NCI-H82 treated with DMSO at 0.1 percent for 48 hours (cell line): Measurements from ENCODE around the gene STRADB.
"Not testable (repeated sequence)": the region's sequence is repeated elsewhere in the genome, so short reads cannot be mapped to it uniquely, and the experiment has no call there.

Source experiments
- DNase-seq: peaks from one replicate; lab custom pipeline; 2025; ENCODE audit not compliant: unreplicated experiment; lab: John Stamatoyannopoulos, UW

STRADB gene

DNA sequence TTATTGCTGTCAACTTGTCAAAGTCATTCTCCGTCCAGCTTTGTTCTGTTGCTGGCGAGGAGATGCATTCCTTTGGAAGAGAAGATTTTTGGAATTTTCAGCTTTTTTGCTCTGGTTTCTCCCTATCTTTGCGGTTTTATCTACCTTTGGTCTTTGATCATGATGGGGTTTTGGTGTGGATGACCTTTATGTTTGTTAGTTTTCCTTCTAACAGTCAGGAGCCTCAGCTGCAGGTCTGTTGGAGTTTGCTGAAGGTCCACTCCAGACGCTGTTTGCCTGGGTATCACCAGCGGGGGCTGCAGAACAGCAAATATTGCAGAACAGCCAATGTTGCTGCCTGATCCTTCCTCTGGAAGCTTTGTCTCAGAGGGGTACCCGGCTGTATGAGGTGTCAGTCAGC, 21.7 kb upstream of the STRADB start:
- not testable (repeated sequence) for DNase-seq

DNA sequence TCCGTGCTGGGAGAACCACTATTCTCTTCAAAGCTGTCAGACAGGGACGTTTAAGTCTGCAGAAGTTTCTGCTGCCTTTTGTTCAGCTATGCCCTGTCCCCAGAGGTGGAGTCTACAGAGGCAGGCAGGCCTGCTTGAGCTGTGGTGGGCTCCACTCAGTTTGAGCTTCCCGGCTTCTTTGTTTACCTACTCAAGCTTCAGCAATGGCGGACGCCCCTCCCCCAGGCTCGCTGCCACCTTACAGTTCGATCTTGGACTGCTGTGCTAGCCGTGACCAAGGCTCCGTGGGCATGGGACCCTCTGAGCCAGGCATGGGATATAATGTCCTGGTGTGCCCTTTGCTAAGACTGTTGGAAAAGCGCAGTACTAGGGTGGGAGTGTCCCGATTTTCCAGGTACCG, 21.2 kb upstream of the STRADB start:
- not testable (repeated sequence) for DNase-seq

DNA sequence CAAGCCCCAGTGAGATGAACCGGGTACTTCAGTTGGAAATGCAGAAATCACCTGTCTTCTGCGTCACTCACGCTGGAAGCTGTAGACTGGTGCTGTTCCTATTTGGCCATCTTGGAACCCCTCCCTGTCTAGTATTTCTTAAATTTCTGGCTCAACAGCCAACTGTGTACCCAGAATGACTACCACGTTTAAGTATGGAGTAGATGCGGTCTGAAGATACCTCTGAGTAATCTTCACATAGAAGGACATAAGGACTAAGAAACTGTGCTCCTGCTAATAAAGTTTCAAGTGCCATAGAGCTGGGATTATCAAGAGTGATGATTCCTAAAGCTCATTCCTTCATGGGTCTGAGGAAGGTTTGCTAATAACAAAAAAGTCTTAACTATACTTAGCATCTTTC, 20.7 kb upstream of the STRADB start:
- DNase-seq: no peak

DNA sequence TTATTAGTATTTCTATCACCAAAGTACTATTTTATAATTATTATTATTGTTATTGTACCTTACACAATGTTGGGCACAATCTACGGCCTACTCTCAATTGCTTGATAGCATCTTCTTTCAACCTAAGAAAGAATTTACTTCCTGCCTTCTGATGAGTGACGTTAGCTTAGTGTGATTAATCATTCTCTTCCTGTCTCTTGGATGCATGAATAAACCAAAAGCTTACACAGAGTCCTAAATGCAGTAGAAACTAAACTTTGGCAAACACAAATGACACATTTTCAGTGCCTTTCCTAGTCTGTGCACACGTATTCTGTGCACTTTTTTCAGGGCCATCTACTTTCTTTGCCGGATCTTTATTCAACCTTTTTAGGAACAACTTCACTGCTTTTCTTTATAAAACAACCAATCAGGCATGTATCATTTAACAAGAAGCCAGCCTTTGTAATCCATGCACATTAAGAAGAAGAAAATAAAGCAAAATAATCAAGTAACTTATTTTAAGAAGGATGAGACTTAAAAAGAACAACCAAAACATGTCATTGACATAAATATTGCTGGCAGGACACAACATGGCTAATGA, 19.4 kb upstream of the STRADB start:
- no peak for DNase-seq

DNA sequence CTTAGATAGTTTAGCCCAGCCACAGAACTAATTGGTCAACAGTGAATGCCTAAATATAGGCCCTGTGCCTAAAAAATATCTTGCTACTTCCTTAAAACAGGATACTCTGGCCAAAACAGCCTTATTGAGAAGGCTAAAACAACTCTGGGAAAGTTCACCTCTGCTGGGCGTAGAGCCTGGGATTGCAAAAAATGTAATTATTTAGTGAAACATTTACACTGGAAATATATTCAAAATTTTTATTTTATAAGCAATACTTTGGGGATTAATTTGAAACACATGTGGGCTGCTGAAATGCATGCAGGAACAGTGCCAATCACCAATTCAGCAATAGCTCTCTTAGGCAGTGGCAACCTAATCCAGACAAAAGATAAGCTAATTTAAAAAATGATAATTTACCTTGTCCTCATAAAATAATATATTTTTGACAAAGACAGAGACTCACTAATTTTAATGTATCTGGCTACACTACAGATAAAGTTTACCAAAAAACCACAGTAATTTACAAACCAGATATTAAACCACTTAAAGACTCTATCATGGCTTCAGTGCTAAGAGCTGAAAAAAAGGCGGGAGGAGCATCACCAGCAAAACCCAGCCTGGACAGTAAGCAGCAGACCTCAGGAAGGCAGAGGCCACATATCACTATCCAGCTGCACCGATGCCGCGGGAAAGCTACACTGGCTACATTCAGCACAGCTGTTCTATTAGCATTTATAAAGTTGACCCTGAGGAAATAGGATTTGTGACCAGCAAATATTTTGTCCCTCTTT, 18.7 kb upstream of the STRADB start:
- DNase-seq: no peak

DNA sequence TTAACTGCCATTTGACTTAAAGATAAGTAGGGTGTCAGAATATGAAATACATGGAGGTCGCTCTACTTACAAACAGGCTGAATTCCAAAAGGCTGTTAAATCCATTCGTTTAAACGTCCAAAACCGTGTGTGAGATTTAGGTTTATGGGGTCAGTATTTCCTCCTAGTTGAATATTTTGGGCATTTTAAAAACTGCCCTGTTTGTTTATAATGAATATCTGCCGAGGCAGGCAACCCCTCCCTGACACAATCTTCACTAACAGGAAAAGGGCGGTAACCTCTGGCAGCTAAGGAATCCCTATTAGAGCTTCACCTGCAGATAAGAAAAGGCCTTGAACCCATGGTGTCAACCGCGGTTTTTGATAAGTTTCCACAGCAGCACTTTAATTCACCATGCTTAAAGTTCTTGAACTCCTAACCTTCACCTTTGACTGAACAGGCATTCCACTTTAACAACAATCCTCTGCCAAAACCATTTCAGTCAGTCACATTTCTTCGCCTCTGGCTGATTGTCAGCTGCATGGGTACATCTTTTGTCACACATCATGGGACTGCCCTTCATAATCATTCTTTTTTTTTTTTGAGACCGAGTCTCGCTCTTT, 18.0 kb upstream of the STRADB start:
- no peak for DNase-seq

DNA sequence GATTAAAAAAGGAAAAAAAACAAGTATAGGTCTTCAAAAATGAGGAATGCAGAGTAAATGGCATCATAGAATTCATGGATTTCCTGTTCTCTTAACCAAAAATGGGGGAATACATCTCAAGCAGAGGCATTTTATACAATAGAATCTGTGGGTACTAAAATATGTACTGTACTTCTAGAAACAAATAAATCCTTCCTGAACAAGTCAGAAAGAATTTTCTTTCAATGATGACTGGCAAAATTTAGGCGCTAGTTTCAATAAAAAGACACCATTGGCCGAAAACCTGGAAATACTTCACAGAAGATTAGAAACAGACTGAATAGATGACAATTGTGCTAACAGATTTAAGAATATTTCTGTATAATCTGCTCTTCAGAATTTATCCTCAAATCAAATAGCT, 15.4 kb upstream of the STRADB start:
- DNase-seq: no peak

DNA sequence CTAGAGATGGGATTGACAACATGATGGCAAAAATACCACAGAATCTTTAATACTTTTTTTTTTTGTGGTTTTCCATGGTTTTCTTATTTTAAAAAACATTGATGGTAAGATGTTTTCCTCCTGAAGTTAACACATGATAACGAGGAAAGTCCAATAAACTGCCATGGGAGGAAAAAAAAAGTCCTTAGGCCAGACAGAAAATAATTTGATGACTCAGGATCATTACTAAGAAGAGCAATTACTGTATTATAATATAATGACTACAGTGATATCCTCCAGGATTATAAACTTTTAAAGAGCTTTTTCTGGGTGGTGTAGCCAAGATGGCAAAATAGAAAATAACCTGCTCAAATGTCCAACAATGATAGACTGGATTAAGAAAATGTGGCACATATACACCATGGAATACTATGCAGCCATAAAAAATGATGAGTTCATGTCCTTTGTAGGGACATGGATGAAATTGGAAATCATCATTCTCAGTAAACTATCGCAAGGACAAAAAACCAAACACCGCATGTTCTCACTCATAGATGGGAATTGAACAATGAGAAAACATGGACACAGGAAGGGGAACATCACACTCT, 12.1 kb upstream of the STRADB start:
- DNase-seq: not testable (repeated sequence)

DNA sequence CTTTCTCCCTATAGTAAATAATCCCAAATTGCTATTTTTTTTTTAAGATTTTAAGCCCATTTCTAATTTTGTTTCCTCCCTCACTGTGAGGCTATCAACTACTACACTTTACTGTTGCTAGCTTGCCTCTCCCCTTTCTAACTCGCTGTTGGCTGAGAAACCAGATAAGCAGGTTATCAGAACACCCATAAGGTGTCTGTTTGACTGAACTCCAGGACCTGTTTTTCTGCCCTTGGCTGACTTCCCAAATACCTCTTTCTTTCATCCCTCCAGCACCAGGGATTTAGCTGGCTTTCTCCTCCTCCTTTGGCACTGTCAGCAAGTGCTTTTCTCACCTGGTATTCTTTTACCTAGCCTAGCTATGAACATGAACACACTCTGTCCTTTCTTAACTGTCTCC, 11.4 kb upstream of the STRADB start:
- no peak for DNase-seq

DNA sequence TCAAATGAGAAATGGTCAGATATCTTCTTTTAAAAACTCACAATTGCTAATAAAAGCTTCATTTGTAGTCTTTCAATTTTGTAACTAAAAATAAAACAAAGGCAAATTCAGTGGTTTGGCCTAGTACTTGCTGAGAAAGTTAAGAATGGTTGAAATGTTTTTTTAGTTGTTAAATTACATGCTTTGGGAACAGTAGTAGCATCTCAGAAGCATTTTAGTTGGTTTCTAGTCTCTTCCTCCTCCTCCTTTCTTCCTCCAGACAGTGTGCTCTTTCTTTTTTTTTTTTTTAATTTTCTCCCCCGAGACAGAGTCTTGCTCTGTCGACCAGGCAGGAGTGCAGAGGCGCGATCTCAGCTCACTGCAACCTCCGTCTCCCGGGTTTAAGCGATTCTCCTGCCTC, 10.1 kb upstream of the STRADB start:
- no peak for DNase-seq

DNA sequence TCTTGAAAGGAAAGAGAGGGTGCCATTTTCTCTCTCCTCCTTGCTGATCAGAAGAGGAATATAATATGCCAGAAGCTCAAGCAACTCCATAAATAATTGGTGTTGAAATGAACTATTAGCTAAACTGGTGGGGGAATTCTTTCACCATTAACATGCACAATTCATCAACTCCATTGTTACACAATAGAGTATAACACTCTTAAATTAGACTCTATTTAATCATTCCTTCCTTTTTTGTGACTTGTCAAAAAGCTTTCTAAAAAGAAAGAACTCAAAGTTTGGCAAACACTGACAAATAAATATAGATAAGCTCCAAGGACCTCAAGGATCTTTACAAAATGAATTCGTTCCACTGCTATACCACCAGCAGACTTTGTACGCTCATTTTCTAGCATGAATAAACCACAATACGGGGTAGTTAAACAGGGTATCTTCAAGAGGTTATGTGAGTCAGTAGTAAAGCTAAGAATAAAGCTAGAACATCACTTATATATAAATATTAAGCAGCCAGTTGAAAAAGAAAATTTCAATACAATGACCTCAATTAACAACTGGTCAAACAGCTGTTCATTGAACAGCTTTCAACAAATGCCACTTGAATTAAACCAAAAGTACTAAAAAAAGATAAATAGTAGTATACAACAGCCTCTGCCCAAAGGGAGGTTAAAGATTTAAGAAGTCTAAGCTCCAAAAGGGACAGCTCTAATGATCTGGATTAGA, 6.6 kb upstream of the STRADB start:
- DNase-seq: no peak

DNA sequence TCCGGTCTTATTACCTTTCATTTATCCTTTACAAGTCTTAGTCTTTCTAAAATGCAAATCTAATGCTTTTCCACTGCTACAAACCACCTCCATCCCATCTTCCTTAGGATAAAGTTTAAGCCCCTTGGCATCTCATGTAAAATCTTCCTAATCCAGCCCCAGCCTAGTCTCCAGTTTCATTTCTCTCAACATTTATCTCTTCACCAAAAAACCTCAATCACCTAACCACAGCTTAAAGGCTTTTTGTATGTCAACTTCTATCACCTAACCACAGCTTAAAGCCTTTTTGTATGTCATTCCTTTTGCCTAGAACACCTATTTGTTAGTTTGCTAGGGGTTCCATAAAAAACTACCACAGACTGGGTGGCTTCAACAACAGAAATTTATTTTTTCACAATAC, 4.5 kb upstream of the STRADB start:
- peak; percentile 68 for DNase-seq

DNA sequence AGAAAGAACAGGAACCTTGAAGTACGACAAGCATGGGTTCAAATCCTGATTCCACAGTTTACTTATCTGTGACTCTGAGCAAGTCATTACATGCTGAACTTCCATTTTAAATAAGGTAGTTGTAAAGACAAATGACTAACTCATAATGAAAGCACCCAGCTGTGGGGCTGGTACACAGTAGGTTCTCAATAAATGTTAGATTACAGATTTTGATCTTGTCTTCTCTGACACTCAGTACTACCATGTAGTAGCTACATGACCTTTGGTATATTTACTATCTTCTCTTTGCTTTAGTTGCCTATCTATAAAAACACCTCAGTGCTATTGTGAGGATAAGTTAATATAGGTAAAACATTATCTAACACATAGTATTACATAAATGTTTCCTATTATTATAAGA, 3.5 kb upstream of the STRADB start:
- DNase-seq: no peak

DNA sequence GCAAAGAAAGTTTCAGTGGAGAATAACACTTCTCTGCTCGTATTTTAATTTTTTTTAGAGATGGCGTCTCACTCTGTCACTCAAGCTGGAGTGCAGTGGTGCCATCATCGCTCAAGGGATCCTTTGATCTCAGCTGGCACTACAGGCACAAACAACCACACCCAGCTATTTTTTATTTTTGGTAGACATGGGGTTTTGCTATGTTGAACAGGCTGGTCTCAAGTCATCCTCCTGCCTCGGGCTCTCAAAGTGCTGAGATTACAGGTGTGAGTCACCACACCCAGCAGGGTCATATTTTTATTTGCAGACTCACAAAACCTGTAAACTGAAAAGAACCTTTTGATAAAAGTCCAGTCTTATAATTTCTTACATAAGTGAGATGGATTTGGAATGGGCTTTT, 2.8 kb upstream of the STRADB start:
- DNase-seq: no peak

DNA sequence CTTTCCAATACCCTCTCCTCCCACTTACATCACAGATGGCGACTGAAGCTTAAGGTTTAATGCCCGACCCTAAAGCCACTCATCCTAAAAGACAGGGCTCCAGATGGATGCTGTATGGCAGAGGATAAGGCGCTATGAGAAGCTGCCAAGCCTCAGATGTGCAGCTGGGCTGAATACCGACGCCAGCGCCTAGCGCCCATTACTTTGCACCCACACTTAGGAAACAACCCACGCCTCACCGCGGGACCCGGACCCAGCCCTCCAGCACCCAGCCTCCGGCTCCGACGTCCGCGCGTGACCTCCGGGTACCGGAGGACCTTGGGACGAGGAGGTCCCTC, 617 bp upstream of the STRADB start:
- peak; percentile 96 for DNase-seq

DNA sequence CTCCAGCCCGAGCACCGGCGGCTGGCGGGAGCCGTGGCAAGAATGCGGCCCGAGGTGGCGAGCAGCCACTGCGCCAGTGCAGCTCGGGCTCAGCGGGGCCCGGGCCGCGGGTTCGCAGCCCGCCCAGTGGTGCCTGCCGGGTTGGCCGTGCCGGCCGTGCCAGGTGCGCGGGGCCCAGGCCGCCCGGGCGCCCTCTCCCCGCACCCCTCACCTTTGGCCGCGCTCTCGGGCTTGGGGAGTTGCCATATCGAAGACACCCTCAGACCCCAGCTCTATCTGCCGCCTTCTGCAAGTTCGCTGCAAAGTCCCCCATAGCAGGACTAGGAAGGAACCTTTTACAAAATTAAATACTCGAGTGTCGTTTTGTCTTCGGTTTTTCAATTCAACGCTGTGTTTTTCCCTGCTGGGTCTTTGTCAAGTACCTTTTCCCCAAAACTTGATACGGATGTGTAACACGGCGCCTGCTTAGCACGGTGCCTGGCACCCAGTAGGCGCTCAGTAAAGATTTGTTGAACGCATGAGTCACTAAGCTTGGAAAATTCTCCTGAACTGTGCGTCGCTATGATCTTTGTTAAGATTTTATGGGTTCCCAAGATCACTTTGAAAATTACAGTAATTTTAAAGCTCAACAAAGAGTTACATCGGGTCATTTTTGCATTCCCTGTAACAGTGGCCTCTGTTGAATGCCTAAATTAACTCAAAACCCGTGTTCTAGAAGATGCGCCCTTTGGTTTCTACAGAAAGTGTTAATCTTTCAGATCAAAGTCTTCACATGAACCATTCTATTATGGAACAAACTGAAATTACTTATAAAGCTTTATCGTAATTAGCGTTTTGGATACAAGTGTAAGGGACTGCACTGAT, 750 bp downstream of the STRADB start:
- DNase-seq: no peak

DNA sequence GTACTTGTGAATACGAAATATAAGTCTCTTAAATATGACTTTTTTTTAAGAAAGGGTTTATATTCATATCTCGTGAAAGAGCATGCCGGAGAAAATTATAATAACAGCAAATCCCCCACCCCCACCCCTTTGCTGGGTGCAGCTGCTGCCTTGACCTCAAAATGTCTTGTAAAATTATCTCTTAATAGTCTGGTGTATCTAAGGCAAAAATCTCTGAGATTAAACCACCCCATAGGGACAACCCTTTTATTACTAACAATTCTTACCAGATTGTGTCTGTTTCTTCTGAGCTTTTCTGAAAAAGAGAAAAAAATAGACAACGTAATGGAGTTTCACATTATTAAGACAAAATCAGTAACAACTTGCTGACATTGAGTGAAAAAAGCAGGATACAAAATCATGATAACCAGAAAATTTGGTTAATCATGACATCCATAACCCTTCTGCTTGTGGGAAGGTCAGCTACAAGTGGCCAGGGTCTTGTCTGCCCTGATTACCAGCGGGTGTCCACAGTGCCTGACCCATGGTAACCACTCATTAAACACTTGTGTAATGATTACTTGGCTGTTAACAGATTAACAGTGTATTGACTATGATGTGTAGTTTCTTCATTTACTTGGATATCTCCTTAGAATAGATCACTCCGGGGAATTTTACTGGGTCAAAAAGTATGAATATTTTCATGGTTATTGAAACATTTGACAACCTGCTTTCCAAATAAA, 1.5 kb downstream of the STRADB start:
- no peak for DNase-seq

DNA sequence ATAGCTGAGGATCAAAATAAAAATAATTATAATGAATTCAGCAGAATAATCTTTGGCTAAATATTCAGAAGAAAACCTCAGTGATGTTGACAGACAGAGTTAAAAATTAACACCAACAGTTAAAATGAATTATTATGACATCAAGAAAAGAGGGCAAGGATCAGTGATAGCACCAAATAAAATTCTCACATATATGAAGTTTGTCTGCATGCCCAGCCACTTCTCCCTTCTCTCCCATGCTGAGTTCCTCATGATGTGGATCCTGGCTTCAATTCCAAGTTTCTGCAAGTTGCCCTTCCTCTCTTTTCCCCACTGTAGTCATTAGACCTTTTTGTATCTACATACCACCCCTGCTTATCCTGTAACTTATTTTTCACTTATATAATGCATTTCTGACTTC, 6.8 kb downstream of the STRADB start:
- no peak for DNase-seq

DNA sequence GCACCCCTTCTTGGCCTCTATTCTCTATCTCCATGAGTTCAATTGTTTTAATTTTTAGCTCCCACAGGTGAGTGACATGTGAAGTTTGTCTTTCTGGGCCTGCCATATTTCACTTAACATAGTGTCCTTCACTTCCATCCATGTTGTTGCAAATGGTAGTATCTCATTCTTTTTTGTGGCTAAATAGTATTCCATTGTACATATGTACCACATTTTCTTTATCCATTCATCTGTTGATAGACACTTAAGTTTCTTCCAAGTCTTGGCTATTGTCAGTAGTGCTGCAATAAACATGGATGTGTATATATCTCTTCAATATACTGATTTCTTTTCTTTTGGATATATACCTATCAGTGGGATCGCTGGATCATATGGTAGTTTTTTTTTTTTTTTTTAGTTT, 9.0 kb downstream of the STRADB start:
- DNase-seq: no peak

DNA sequence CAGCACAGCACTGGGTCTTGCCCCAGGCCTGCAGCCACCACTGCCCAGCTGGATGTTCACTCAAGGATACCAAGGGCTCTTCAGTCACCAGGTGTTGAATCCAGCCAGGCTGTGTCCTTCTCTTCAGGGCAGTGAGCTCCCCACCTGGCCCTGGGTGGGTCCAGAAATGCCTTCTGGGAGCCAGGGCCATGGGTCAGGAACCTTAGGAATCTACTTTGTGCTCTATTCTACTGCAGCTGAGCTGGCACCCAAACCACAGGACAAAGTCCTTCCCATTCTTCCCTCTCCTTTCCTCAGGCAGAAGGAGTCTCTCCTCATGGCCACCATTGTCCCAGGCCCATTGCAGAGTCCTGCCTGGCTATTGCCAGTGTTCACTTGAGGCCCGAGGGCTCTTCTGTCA, 13.0 kb downstream of the STRADB start:
- no peak for DNase-seq
